ENCODE measurements around the gene GPR6.

Gene GPR6

GRCh38 chr6:110020888-110021287, 42.8 kb downstream of the GPR6 start:
- Histone ChIP-seq H3K4me3 (ENCODE audit: low read depth, low read length) (no peak overlapping the region), H3K9me3 (ENCODE audit: severe bottlenecking) (no peaks in the 10 kb centered on the region), H3K27ac (no peak overlapping the region), H3K36me3 (no peaks in the 10 kb centered on the region), H3K27me3 (ENCODE audit: insufficient read depth, low read depth, severe bottlenecking) (no peaks in the 10 kb centered on the region)
- TF ChIP-seq CTCF (IDR thresholded peaks at IDR 0.05; ENCODE audit: low read depth, low read length), result no peak
- no peak for DNase-seq

GRCh38 chr6:110029144-110029543, 51.0 kb downstream of the GPR6 start:
- no peaks in the 10 kb centered on the region for H3K27me3 ChIP-seq (ENCODE audit: insufficient read depth, low read depth, severe bottlenecking)
- no peaks in the 10 kb centered on the region for H3K9me3 ChIP-seq (ENCODE audit: severe bottlenecking)
- H3K27ac ChIP-seq, result no peak overlapping the region
- no peak for DNase-seq
- TF ChIP-seq CTCF (IDR thresholded peaks at IDR 0.05; ENCODE audit: low read depth, low read length), result no peak
- no peaks in the 10 kb centered on the region for H3K36me3 ChIP-seq
- H3K4me3 ChIP-seq (ENCODE audit: low read depth, low read length), result no peak overlapping the region

All from WERI-Rb-1 (cell line).